Esophagus squamous epithelium (tissue), 5 donors: ENCODE data around the gene HOGA1. TPM values are rescaled to one million over a fixed set of nuclear protein-coding genes. Genes with fewer than 3 reads are reported as not detected.

Experiments used
- DNase-seq: peaks from one replicate; lab custom pipeline; 2025; lab: John Stamatoyannopoulos, UW
- H3K27ac ChIP-seq, 4 donors: fragments of 200-600 bp; sonication (generic); one replicate each; pipeline ENCODE4 v1.5.1; 2016 to 2019; ENCODE audit warnings: mild to moderate bottlenecking in 1 of 4
- H3K27me3 ChIP-seq, 4 donors: fragments of 200-600 bp; sonication (generic); 1 replicate in 3 of 4; 2 replicates in 1 of 4; pipeline versions ENCODE4 v1.5.1 to v1.6.0; 2017 to 2021; ENCODE audit warnings: antibody characterized with exemption in 1 of 4
- H3K36me3 ChIP-seq, 3 donors: fragments of 200-600 bp; sonication (generic); one replicate each; pipeline ENCODE4 v1.5.1; 2016 to 2019
- H3K4me1 ChIP-seq, 3 donors: fragments of 200-600 bp; sonication (generic); one replicate each; pipeline ENCODE4 v1.5.1; 2017 to 2019
- H3K4me3 ChIP-seq, 4 donors: fragments of 200-600 bp; sonication (generic); 1 replicate in 3 of 4; 2 replicates in 1 of 4; pipeline ENCODE4 v1.5.1; 2016 to 2019; ENCODE audit warnings: mild to moderate bottlenecking in 2 of 4, moderate library complexity in 1 of 4
- H3K9me3 ChIP-seq, 3 donors: fragments of 200-600 bp; sonication (generic); one replicate each; pipeline ENCODE4 v1.5.1; 2016 to 2019
- CTCF ChIP-seq, 6 experiments: fragments of 450-650 bp in 4 of 6; fragments of 200-600 bp in 2 of 6; sonication (generic) in 2 of 6; IDR thresholded peaks; one replicate each; pipeline ENCODE4 v1.5.1; 2016 to 2019; ENCODE audit warnings: antibody characterized with exemption in 6 of 6, mild to moderate bottlenecking in 4 of 6, moderate library complexity in 4 of 6
- POLR2A ChIP-seq, 4 donors: fragments of 450-650 bp; IDR thresholded peaks; one replicate each; pipeline ENCODE4 v1.6.1; 2017; ENCODE audit warnings: antibody characterized with exemption in 4 of 4, mild to moderate bottlenecking in 4 of 4, moderate library complexity in 3 of 4
- WGBS, 2 donors: methylation state at CpG; one replicate each; pipeline ENCODE4 v1.1.5; 2018; 5-methylcytosine and 5-hydroxymethylcytosine counted together
- intact Hi-C: fragments of 100-400 bp; cut with DNase I; formaldehyde crosslinking; loops from one replicate; pipeline ENCODE4 v1.15.0; 2022
- total RNA-seq, 4 donors: library from RNA; depleted of rRNA; stranded (reverse); fragments of >200 nt; gene quantifications; one replicate each; pipeline ENCODE4 v1.1.0, GENCODE V29; 2016
- donor health status: DM: yes; HTN: yes; CAD: no.

The HOGA1 gene
- total RNA-seq, 4 donors from 2014 or later = 0.62 to 1.1 (median 1.1) TPM

GRCh38 chr10:97577701-97578100, 6.5 kb upstream of the HOGA1 start:
- WGBS, 2 donors = 77 to 94% methylated on average over 2 to 3 of the region's 9 CpGs
- intact Hi-C loops = no loop called here
- H3K9me3 ChIP-seq = no peaks in the 10 kb centered on the region
- DNase-seq = no peak
- no peak for TF ChIP-seq CTCF (IDR thresholded peaks at IDR 0.05)
- no peak for TF ChIP-seq POLR2A (IDR thresholded peaks at IDR 0.05)
- no peaks in the 10 kb centered on the region for H3K36me3 ChIP-seq
- H3K4me1 ChIP-seq = peaks cover 3 to 24% (median 13%) of the 10 kb centered on the region in 3 donors
- H3K27ac ChIP-seq = no peak overlapping the region
- peaks cover 0 to 7% (median 0%) of the 10 kb centered on the region in 4 donors for H3K27me3 ChIP-seq
- H3K4me3 ChIP-seq = no peak overlapping the region

- intact Hi-C loops = no loop called here
- Histone ChIP-seq H3K4me1 (peaks cover 0 to 18% (median 10%) of the 10 kb centered on the region in 3 donors), H3K4me3 (no peak overlapping the region), H3K36me3 (no peaks in the 10 kb centered on the region), H3K27ac (no peak overlapping the region), H3K27me3 (peaks cover 0 to 7% (median 0%) of the 10 kb centered on the region in 4 donors), H3K9me3 (no peaks in the 10 kb centered on the region)
- WGBS, 2 donors = 77 to 86% methylated on average over 13 to 34 of the region's 40 CpGs
- no peak for DNase-seq
- TF ChIP-seq POLR2A (IDR thresholded peaks at IDR 0.05) = no peak
- no peak for TF ChIP-seq CTCF (IDR thresholded peaks at IDR 0.05)
These were observed 5.9 kb upstream of the HOGA1 start for GRCh38 chr10:97578171-97578844.

- H3K4me3 ChIP-seq = no peak overlapping the region
- DNase-seq = no peak
- no peaks in the 10 kb centered on the region for H3K9me3 ChIP-seq
- 78 to 80% methylated on average over 5 to 9 of the region's 9 CpGs for WGBS, 2 donors
- H3K27me3 ChIP-seq = peaks cover 0 to 7% (median 0%) of the 10 kb centered on the region in 4 donors
- no peaks in the 10 kb centered on the region for H3K36me3 ChIP-seq
- no peak for TF ChIP-seq POLR2A (IDR thresholded peaks at IDR 0.05)
- no peak for TF ChIP-seq CTCF (IDR thresholded peaks at IDR 0.05)
- H3K27ac ChIP-seq = no peak overlapping the region
- H3K4me1 ChIP-seq = peaks cover 0 to 21% (median 9%) of the 10 kb centered on the region in 3 donors
- intact Hi-C loops = no loop called here
These were observed 3.5 kb upstream of the HOGA1 start for GRCh38 chr10:97580421-97581367.

- no peaks in the 10 kb centered on the region for H3K9me3 ChIP-seq
- no peak for DNase-seq
- no peak overlapping the region for H3K27ac ChIP-seq
- TF ChIP-seq CTCF (IDR thresholded peaks at IDR 0.05) (no peak), POLR2A (IDR thresholded peaks at IDR 0.05) (no peak)
- peaks cover 0 to 21% (median 9%) of the 10 kb centered on the region in 3 donors for H3K4me1 ChIP-seq
- intact Hi-C loops = no loop called here
- H3K4me3 ChIP-seq = no peak overlapping the region
- WGBS, 2 donors = 80 to 89% methylated on average over 2 to 7 of the region's 8 CpGs
- H3K36me3 ChIP-seq = no peaks in the 10 kb centered on the region
- peaks cover 0 to 7% (median 0%) of the 10 kb centered on the region in 4 donors for H3K27me3 ChIP-seq
These were observed 2.0 kb upstream of the HOGA1 start for GRCh38 chr10:97582169-97582568.
